Measurements from ENCODE around the gene CDK8. TPM values are rescaled to one million over a fixed set of nuclear protein-coding genes. Genes with fewer than 3 reads are reported as not detected.

CDK8 gene
- total RNA-seq, 4 donors from 2014 or later, result 6.7 to 17.9 (median 15.4) TPM

- intact Hi-C loops (cut with DNase I; ENCODE audit: low total_unique reads), result no loop called here
Measured at GRCh38 chr13:26412263-26412662, 158.3 kb downstream of the CDK8 start.

GRCh38 chr13:26412936-26413716, 159.2 kb downstream of the CDK8 start:
- H3K4me3 ChIP-seq, result no peak overlapping the region
- no peaks in the 10 kb centered on the region for H3K36me3 ChIP-seq
- no peak for TF ChIP-seq CTCF (IDR thresholded peaks at IDR 0.05)
- no peak for TF ChIP-seq POLR2A (IDR thresholded peaks at IDR 0.05)
- intact Hi-C loops (cut with DNase I; ENCODE audit: low total_unique reads), result no loop called here
- H3K27me3 ChIP-seq, result no peaks in the 10 kb centered on the region
- H3K9me3 ChIP-seq, result no peaks in the 10 kb centered on the region
- no peak for DNase-seq
- H3K4me1 ChIP-seq, result no peaks in the 10 kb centered on the region
- no peak overlapping the region for H3K27ac ChIP-seq

More at GRCh38 chr13:26412263-26412662, 158.3 kb downstream of the CDK8 start:
- DNase-seq, result no peak
- Histone ChIP-seq H3K4me3 (no peak overlapping the region), H3K9me3 (no peaks in the 10 kb centered on the region), H3K27me3 (no peaks in the 10 kb centered on the region), H3K4me1 (no peaks in the 10 kb centered on the region), H3K36me3 (no peaks in the 10 kb centered on the region), H3K27ac (no peak overlapping the region)
- TF ChIP-seq CTCF (IDR thresholded peaks at IDR 0.05) (no peak), POLR2A (IDR thresholded peaks at IDR 0.05) (no peak)

DNA sequence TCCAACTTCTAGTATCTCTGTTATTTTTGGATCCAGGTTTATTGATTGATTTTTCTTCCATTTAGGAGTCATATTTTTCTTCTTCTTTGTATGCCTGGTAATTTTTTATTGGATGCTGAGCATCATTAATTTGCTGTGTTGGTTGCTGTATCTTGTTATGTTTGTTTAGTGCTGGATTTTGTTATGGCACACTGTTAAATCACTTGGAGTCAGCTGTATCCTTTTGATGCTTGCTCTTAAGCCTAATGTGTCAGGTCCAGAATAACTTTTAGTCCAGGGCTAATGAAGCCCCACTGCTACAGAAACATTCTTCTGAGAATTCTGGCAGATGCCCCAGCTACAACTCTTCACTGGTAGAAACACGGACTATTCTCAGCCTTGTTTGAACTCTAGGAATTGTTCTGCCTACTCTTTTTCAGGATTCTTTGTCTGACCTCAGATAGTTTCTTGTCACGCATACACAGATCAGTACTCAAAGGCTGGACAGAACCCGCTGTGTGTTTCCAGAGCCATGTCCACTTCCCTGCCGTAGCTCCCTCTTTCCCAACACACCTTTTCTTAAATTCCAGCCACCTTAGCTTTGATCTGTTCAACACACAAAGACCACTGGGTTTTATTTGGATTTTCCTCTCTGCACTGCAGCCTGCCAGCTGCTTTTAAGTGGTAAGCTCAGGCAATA, 166.5 kb downstream of the CDK8 start:
- peaks cover 0 to 5% of the 10 kb centered on the region in 2 donors for H3K4me1 ChIP-seq
- H3K4me3 ChIP-seq, result no peak overlapping the region
- TF ChIP-seq POLR2A (IDR thresholded peaks at IDR 0.05) (no peak), CTCF (IDR thresholded peaks at IDR 0.05) (no peak)
- no peak for DNase-seq
- peak overlapping the region in 1 of 2 donors; percentile 61 for H3K27ac ChIP-seq
- no peaks in the 10 kb centered on the region for H3K27me3 ChIP-seq
- intact Hi-C loops (cut with DNase I; ENCODE audit: low total_unique reads), result no loop called here
- no peaks in the 10 kb centered on the region for H3K36me3 ChIP-seq
- H3K9me3 ChIP-seq, result no peaks in the 10 kb centered on the region

- Histone ChIP-seq H3K4me3 (no peak overlapping the region), H3K9me3 (no peaks in the 10 kb centered on the region), H3K27ac (no peak overlapping the region), H3K27me3 (no peaks in the 10 kb centered on the region), H3K4me1 (peaks cover 0 to 11% of the 10 kb centered on the region in 2 donors), H3K36me3 (no peaks in the 10 kb centered on the region)
- TF ChIP-seq CTCF (IDR thresholded peaks at IDR 0.05) (no peak), POLR2A (IDR thresholded peaks at IDR 0.05) (no peak)
- DNase-seq, result no peak
- intact Hi-C loops (cut with DNase I; ENCODE audit: low total_unique reads), result no loop called here
Measured at GRCh38 chr13:26422036-26422435, 168.1 kb downstream of the CDK8 start.

GRCh38 chr13:26423629-26424028, 169.7 kb downstream of the CDK8 start:
- no peak overlapping the region for H3K4me3 ChIP-seq
- peak overlapping the region; percentile 87 to 94 for H3K27ac ChIP-seq

More at GRCh38 chr13:26423629-26424028, 169.7 kb downstream of the CDK8 start:
- H3K9me3 ChIP-seq, result no peaks in the 10 kb centered on the region
- H3K36me3 ChIP-seq, result no peaks in the 10 kb centered on the region
- intact Hi-C loops (cut with DNase I; ENCODE audit: low total_unique reads), result no loop called here
- TF ChIP-seq POLR2A (IDR thresholded peaks at IDR 0.05), result no peak
- TF ChIP-seq CTCF (IDR thresholded peaks at IDR 0.05), result no peak
- H3K27me3 ChIP-seq, result no peaks in the 10 kb centered on the region
- DNase-seq, result peak; percentile 66 to 75
- peaks cover 0 to 11% of the 10 kb centered on the region in 2 donors for H3K4me1 ChIP-seq
